Nephron progenitor cell (in vitro differentiated cells): ENCODE data around the gene SLC28A1.
"Not testable (repeated sequence)": the region's sequence is repeated elsewhere in the genome, so short reads cannot be mapped to it uniquely, and the experiment has no call there.

ENCODE experiments used
- DNase-seq: peaks from one replicate; pipeline ENCODE4 v3.0.0; 2021
- H3K27ac Mint-ChIP-seq: 2 replicates; pipeline ENCODE4 v1.8.0; 2021; ENCODE audit warnings: mild to moderate bottlenecking, moderate library complexity, mixed read lengths
- H3K27me3 Mint-ChIP-seq: 2 replicates; pipeline ENCODE4 v1.8.0; 2021; ENCODE audit warnings: mild to moderate bottlenecking, low read depth, mixed read lengths; ENCODE audit not compliant: poor library complexity
- H3K36me3 Mint-ChIP-seq: 2 replicates; pipeline ENCODE4 v1.8.0; 2021; ENCODE audit warnings: low read depth, mixed read lengths
- H3K4me1 Mint-ChIP-seq: 2 replicates; pipeline ENCODE4 v1.8.0; 2021; ENCODE audit warnings: mixed read lengths
- H3K4me3 Mint-ChIP-seq: 2 replicates; pipeline ENCODE4 v1.8.0; 2021; ENCODE audit warnings: mild to moderate bottlenecking, moderate library complexity, mixed read lengths
- H3K9me3 Mint-ChIP-seq: 2 replicates; pipeline ENCODE4 v1.8.0; 2021; ENCODE audit warnings: mild to moderate bottlenecking, moderate library complexity, mixed read lengths
- TF ChIP-seq, protein P1 (sequence below): fragments of 200-600 bp; sonication (generic); IDR thresholded peaks from 2 replicates; pipeline ENCODE4 v1.5.0; 2021; ENCODE audit warnings: antibody characterized with exemption

SLC28A1 gene

DNA sequence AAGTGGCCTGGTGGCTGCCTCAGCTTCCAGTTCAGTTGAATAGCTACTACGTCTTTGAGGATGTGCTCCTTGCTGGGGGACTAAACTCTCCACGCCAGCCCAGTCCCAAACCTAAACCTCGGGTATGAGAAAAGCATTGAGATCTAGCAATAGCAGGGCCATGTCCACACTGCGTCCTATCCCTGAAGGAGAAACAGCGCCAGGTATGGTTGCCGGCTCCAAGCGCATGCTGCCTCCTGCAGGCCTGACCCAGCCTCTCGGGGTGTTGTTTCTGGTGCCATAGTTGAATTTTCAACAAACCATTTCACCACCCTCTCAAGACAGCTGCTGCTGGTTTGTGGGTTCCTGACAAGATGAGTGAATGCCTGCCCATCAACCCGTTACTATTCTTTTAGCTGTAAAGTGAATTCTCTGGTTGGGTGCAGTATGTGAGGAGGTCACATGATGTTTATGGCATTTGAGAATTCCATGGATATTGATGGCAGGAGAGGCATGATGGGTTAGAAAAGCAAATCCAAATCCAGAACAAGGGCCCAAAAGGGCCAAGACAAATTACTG, 13.0 kb upstream of the SLC28A1 start:
- H3K4me1 Mint-ChIP-seq: peaks cover 17% of the 10 kb centered on the region
- H3K27ac Mint-ChIP-seq: no peak overlapping the region
- TF ChIP-seq, protein P1, sequence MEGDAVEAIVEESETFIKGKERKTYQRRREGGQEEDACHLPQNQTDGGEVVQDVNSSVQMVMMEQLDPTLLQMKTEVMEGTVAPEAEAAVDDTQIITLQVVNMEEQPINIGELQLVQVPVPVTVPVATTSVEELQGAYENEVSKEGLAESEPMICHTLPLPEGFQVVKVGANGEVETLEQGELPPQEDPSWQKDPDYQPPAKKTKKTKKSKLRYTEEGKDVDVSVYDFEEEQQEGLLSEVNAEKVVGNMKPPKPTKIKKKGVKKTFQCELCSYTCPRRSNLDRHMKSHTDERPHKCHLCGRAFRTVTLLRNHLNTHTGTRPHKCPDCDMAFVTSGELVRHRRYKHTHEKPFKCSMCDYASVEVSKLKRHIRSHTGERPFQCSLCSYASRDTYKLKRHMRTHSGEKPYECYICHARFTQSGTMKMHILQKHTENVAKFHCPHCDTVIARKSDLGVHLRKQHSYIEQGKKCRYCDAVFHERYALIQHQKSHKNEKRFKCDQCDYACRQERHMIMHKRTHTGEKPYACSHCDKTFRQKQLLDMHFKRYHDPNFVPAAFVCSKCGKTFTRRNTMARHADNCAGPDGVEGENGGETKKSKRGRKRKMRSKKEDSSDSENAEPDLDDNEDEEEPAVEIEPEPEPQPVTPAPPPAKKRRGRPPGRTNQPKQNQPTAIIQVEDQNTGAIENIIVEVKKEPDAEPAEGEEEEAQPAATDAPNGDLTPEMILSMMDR: no peak
- H3K36me3 Mint-ChIP-seq: peaks cover 6% of the 10 kb centered on the region
- H3K27me3 Mint-ChIP-seq: peaks cover 14% of the 10 kb centered on the region
- DNase-seq: no peak
- H3K9me3 Mint-ChIP-seq: no peaks in the 10 kb centered on the region
- no peak overlapping the region for H3K4me3 Mint-ChIP-seq

GRCh38 chr15:84872009-84872910, 12.2 kb upstream of the SLC28A1 start:
- H3K27ac Mint-ChIP-seq: no peak overlapping the region
- H3K27me3 Mint-ChIP-seq: peaks cover 14% of the 10 kb centered on the region
- peaks cover 6% of the 10 kb centered on the region for H3K36me3 Mint-ChIP-seq
- TF ChIP-seq, protein P1: no peak
- no peaks in the 10 kb centered on the region for H3K9me3 Mint-ChIP-seq
- DNase-seq: no peak
- no peak overlapping the region for H3K4me3 Mint-ChIP-seq
- peaks cover 17% of the 10 kb centered on the region for H3K4me1 Mint-ChIP-seq

GRCh38 chr15:84873997-84874396, 10.5 kb upstream of the SLC28A1 start:
- H3K27me3 Mint-ChIP-seq: peaks cover 14% of the 10 kb centered on the region
- TF ChIP-seq, protein P1: no peak
- no peaks in the 10 kb centered on the region for H3K9me3 Mint-ChIP-seq
- H3K27ac Mint-ChIP-seq: no peak overlapping the region
- H3K4me1 Mint-ChIP-seq: peaks cover 22% of the 10 kb centered on the region
- no peak overlapping the region for H3K4me3 Mint-ChIP-seq
- H3K36me3 Mint-ChIP-seq: peaks cover 2% of the 10 kb centered on the region
- no peak for DNase-seq

DNA sequence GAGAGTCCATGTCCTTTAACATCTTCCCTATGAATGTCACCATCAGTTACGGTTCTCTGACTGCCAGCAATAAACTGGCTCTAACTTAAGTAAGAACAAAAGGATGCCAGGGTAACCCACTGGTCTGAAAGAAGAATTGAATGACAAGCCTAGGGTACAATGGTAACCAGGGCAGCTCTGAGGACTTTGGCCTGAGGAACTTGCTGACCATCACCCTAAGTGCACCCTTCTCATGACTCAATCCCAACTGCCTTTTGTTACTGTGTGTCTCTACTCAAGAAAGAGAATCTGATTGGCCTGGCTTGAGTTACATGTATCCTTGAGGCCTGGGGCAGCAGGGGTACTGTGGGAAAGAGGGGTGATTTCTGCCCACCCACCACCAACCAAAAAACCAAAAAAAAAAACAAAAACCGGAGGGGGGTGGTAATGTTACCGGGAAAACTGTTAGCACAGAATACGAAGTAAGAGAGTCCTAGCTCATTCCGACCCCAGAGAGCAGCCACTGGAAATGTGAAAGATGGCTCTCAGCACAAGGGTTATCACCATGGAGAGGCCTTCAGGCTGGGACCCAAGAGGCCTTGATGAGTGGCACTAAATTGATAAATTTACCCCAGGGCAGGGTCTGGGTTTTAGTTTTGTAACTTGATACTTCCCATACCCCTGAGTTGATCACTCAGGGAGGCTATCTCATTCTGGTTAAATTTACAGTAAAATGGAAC, 9.3 kb upstream of the SLC28A1 start:
- no peak for DNase-seq
- H3K4me3 Mint-ChIP-seq: no peak overlapping the region
- TF ChIP-seq, protein P1: no peak

DNA sequence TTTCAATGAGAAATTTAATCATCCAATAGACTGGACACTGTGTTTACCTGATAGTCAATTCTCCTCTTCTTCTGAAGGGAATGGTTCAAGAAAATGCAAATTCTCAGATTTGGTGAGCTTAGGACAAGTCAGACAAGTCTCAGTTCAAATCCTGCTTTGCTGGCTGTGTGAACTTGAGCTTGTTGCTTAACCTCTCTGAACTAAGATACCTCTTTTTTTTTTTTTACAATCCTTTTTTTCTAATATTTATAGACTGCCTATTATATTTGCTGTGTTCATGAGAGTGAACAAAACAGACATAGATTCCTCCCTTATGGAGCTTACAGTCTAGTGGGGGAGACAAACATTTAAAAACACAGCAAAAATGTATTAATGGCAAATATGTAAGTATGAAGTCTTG, 8.2 kb upstream of the SLC28A1 start:
- no peak for DNase-seq
- H3K4me3 Mint-ChIP-seq: no peak overlapping the region
- no peaks in the 10 kb centered on the region for H3K9me3 Mint-ChIP-seq
- TF ChIP-seq, protein P1: no peak
- H3K27me3 Mint-ChIP-seq: peaks cover 14% of the 10 kb centered on the region
- H3K27ac Mint-ChIP-seq: no peak overlapping the region
- H3K4me1 Mint-ChIP-seq: peaks cover 28% of the 10 kb centered on the region
- H3K36me3 Mint-ChIP-seq: no peaks in the 10 kb centered on the region

More for the DNA sequence above, 9.3 kb upstream of the SLC28A1 start:
- peak overlapping the region; percentile 69 for H3K27ac Mint-ChIP-seq
- no peaks in the 10 kb centered on the region for H3K9me3 Mint-ChIP-seq
- H3K27me3 Mint-ChIP-seq: peaks cover 14% of the 10 kb centered on the region
- no peaks in the 10 kb centered on the region for H3K36me3 Mint-ChIP-seq
- peaks cover 28% of the 10 kb centered on the region for H3K4me1 Mint-ChIP-seq

DNA sequence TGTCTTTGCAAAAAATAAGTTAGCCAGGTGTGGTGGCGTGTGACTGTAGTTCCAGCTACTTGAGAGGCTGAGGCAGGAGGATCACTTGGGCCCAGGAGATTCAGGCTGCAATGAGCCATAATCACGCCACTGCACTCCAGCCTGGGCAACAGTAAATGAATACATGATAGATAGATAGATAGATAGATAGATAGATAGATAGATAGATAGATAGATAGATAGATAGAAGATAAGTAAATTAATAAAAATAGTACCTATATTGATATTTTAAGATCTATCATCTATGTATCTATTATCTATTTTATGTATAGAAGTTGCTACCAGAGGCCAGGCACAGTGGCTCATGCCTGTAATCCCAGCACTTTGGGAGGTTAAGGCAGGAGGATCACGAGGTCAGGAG, 6.8 kb upstream of the SLC28A1 start:
- peaks cover 28% of the 10 kb centered on the region for H3K4me1 Mint-ChIP-seq

More for the DNA sequence above, 6.8 kb upstream of the SLC28A1 start:
- H3K4me3 Mint-ChIP-seq, H3K27ac Mint-ChIP-seq, H3K36me3 Mint-ChIP-seq, DNase-seq, H3K9me3 Mint-ChIP-seq: not testable (repeated sequence)
- H3K27me3 Mint-ChIP-seq: peaks cover 20% of the 10 kb centered on the region
